Activated CD4-positive, CD25-positive, alpha-beta regulatory T cell treated with anti-CD3 and anti-CD28 coated beads, Interleukin-2, amount 50 U/mL, for 72 hours (primary cell): ENCODE data around the gene ZNF618.

Experiments used
- DNase-seq: peaks from one replicate; pipeline ENCODE4 v3.0.0; 2021

ZNF618 gene

GRCh38 chr9:114047717-114048116, 171.6 kb downstream of the ZNF618 start:
- no peak for DNase-seq

GRCh38 chr9:114048533-114049415, 172.7 kb downstream of the ZNF618 start:
- DNase-seq, result no peak

GRCh38 chr9:114049441-114050225, 173.5 kb downstream of the ZNF618 start:
- no peak for DNase-seq

GRCh38 chr9:114050226-114050568, 174.1 kb downstream of the ZNF618 start:
- no peak for DNase-seq

- DNase-seq, result no peak
These were observed 174.5 kb downstream of the ZNF618 start for GRCh38 chr9:114050646-114051045.

GRCh38 chr9:114051281-114051680, 175.2 kb downstream of the ZNF618 start:
- DNase-seq, result no peak

- DNase-seq, result no peak
These were observed 175.6 kb downstream of the ZNF618 start for GRCh38 chr9:114051706-114052105.

- DNase-seq, result no peak
These were observed 177.3 kb downstream of the ZNF618 start for GRCh38 chr9:114053246-114054005.

- no peak for DNase-seq
These were observed 178.1 kb downstream of the ZNF618 start for GRCh38 chr9:114054191-114054690.

GRCh38 chr9:114055061-114055460, 179.0 kb downstream of the ZNF618 start:
- no peak for DNase-seq

GRCh38 chr9:114055894-114056293, 179.8 kb downstream of the ZNF618 start:
- no peak for DNase-seq

- no peak for DNase-seq
These were observed 180.4 kb downstream of the ZNF618 start for GRCh38 chr9:114056527-114056926.

GRCh38 chr9:114057161-114057885, 181.2 kb downstream of the ZNF618 start:
- no peak for DNase-seq

GRCh38 chr9:114058688-114059046, 182.6 kb downstream of the ZNF618 start:
- no peak for DNase-seq

- DNase-seq, result no peak
These were observed 183.1 kb downstream of the ZNF618 start for GRCh38 chr9:114059047-114059803.

- DNase-seq, result no peak
These were observed 184.0 kb downstream of the ZNF618 start for GRCh38 chr9:114060070-114060469.

- DNase-seq, result no peak
These were observed 184.6 kb downstream of the ZNF618 start for GRCh38 chr9:114060711-114061110.

- no peak for DNase-seq
These were observed 185.2 kb downstream of the ZNF618 start for GRCh38 chr9:114061292-114061691.

GRCh38 chr9:114061830-114062474, 185.8 kb downstream of the ZNF618 start:
- DNase-seq, result no peak

GRCh38 chr9:114065304-114065703, 189.2 kb downstream of the ZNF618 start:
- no peak for DNase-seq

GRCh38 chr9:114069476-114070187, 193.5 kb downstream of the ZNF618 start:
- DNase-seq, result no peak
